Suprapubic skin (tissue), 3 donors: ENCODE measurements around the gene PLEKHA3.

Source experiments
- CTCF ChIP-seq, 2 donors: fragments of 200-600 bp in 1 of 2; fragments of 450-650 bp in 1 of 2; sonication (generic) in 1 of 2; IDR thresholded peaks; one replicate each; pipeline ENCODE4 v1.5.1; 2016 to 2019; ENCODE audit warnings: antibody characterized with exemption in 2 of 2, mild to moderate bottlenecking in 1 of 2, moderate library complexity in 1 of 2
- EP300 ChIP-seq: sonication (generic); formaldehyde crosslinking; IDR thresholded peaks from one replicate; pipeline ENCODE4 v1.6.1; 2017; ENCODE audit warnings: antibody characterized with exemption
- POLR2A ChIP-seq, 2 donors: fragments of 450-650 bp; IDR thresholded peaks; one replicate each; pipeline ENCODE4 v1.6.1; 2017; ENCODE audit warnings: antibody characterized with exemption in 2 of 2, mild to moderate bottlenecking in 2 of 2, moderate library complexity in 2 of 2

- TF ChIP-seq POLR2A (IDR thresholded peaks at IDR 0.05) (no peak), CTCF (IDR thresholded peaks at IDR 0.05) (no peak), EP300 (no peak)
These were observed 465 bp upstream of the PLEKHA3 start for GRCh38 chr2:178479758-178480226.
